ENCODE measurements around the gene DENND1A.

GRCh38 chr9:123435471-123435870, 494.5 kb downstream of the DENND1A start:
- TF ChIP-seq CTCF (conservative IDR thresholded peaks at IDR 0.05; ENCODE audit: low read length) (no peak), EZH2phosphoT487 (IDR thresholded peaks at IDR 0.05; ENCODE audit: borderline replicate concordance) (no peak)
